NCI-H774 (cell line): ENCODE results near the gene WRAP53.
"Not testable (repeated sequence)": the region's sequence is repeated elsewhere in the genome, so short reads cannot be mapped to it uniquely, and the experiment has no call there.

Source experiments
- DNase-seq: peaks from one replicate; lab custom pipeline; 2025; lab: John Stamatoyannopoulos, UW

The WRAP53 gene

DNA sequence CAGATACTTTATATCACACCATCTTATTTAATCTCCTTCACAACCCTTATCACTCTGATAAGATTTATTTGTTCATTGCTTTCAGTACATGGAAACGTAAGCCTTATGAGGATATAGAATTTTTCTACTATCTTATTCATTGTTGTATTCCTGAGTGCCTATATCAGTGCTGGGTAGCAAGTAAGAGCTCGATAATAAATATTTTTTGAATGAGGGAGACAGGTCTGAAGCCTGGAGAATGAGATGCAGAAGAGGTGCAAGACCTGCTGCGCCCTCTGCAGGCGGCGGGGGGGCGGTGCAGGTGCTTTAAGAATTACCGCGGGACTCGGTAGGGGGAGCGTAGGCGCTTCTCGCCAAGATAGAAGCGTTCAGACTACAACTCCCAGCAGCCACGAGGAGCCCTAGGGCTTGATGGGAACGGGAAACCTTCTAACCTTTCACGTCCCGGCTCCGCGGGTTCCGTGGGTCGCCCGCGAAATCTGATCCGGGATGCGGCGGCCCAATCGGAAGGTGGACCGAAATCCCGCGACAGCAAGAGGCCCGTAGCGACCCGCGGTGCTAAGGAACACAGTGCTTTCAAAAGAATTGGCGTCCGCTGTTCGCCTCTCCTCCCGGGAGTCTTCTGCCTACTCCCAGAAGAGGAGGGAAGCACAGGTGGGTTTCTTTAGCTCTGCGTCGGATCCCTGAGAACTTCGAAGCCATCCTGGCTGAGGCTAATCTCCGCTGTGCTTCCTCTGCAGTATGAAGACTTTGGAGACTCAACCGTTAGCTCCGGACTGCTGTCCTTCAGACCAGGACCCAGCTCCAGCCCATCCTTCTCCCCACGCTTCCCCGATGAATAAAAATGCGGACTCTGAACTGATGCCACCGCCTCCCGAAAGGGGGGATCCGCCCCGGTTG is at the start of gene WRAP53:
Gene WRAP53, plus strand, starts transcription at position 570 of the 900 bp plus-strand sequence. Its CDS starts 172 bp downstream, at position 742.
- peak; percentile 82 for DNase-seq

DNA sequence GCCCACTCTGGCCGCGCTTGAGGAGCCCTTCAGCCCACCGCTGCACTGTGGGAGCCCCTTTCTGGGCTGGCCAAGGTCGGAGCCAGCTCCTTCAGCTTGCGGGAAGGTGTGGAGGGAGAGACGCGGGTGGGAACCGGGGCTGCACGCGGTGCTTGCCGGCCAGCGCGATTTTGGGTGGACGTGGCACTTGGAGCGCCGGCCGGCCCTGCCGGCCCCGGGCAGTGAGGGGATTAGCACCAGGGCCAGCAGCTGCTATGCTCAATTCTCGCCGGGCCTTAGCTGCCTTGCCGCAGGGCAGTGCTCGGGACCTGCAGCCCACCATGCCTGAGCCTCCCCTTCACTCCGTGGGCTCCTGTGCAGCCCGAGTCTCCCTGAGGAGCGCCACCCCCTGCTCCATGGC is 47.5 kb upstream of the WRAP53 start:
- no peak for DNase-seq

DNA sequence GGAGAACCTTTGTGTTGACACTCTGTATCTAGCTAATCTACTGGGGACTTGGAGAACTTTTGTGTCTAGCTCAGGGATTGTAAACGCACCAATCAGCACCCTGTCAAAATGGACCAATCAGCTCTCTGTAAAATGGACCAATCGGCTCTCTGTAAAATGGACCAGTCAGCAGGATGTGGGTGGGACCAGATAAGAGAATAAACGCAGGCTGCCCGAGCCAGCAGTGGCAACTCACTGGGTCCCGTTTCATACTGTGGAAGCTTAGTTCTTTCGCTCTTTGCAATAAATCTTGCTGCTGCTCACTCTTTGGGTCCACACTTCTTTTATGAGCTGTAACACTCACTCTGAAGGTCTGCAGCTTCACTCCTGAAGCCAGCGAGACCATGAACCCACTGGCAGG is 46.6 kb upstream of the WRAP53 start:
- DNase-seq: not testable (repeated sequence)

DNA sequence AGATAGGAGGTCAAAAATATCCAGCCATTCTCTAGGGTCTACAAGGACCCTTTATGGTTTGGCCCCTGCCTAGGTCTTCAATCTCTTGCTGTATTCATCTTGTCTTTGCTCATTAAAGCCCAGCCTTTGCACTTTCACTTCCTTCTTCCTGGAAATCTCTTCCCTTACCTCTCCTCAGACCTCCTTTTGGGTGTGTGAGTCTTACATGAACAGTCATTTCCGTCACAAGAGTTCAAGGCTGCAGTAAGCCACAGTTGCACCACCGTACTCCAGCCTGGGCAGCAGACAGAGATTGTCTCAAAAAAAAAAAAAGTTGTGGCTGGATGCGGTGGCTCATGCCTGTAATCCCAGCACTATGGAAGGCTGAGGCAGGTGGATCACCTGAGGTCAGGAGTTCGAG is 43.5 kb upstream of the WRAP53 start:
- DNase-seq: no peak

DNA sequence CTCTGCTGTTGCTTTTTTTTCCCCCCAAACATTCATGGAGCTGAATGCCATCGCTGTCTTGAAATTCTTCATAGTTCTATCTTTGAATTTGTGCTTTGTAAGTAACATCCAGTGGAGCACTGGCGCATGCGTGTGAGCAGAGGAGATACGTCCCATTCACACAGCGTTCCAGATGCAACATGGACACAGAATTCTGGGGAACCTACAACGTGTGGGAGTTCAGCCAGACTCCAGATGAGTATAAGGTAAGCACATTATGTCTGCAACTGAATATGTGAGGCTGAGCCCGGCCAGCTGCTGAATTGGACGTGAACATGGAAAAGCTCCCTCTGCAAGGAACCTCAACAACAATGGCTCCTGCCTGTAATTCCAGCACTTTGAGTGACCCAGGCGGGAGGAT is 41.8 kb upstream of the WRAP53 start:
- no peak for DNase-seq

DNA sequence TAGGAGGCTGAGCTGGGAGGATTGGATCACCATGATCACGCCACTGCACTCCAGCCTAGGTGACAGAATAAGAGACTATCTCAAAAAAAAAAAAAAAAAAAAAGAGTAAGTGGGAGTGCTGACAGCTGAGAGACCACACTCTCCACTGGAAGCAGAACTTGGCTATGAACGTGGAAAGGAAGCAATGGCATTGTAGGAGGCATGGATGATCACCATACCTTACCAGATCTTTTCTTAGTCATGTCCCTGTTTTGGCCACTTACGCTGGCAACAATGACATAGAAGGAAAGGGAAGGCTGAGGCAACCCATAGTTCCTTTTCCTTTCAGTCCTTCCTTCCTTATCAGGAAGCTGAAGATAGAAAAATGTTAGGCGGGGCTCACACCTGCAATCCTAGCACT is 41.3 kb upstream of the WRAP53 start:
- DNase-seq: no peak

DNA sequence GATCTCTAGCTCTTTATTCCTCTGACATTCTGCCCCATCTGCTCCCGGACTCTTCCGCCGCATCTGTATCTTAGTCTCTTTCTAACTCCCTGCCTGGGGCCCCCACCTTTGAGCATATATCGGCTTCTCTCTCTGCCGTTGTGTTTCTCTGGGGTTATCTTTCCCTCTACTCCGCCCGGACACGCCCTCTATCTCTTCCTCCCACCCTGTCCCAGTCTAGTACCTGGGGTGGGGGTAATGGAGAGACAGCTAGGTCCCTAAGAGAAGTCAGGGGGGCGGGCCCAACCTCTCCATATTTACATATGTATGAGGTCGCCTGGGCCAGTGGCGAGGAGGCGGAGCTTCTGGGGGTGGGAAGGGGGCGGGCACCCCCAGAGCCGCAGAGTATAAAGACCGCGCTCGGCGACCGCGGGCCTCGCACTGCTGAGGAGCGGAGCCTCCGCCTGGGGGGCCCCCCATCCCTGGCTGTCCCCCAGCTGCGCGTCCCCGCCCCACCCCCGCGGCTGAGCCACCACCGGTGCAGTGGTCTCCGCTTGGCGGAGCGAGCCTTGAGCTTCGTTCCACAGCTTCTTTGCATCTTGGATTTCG is 37.7 kb upstream of the WRAP53 start, which contains the start of gene ATP1B2:
Gene ATP1B2, plus strand, starts transcription at position 418 of the 588 bp plus-strand sequence. CDS start 593 bp downstream, outside the sequence.
- peak; percentile 9 for DNase-seq

DNA sequence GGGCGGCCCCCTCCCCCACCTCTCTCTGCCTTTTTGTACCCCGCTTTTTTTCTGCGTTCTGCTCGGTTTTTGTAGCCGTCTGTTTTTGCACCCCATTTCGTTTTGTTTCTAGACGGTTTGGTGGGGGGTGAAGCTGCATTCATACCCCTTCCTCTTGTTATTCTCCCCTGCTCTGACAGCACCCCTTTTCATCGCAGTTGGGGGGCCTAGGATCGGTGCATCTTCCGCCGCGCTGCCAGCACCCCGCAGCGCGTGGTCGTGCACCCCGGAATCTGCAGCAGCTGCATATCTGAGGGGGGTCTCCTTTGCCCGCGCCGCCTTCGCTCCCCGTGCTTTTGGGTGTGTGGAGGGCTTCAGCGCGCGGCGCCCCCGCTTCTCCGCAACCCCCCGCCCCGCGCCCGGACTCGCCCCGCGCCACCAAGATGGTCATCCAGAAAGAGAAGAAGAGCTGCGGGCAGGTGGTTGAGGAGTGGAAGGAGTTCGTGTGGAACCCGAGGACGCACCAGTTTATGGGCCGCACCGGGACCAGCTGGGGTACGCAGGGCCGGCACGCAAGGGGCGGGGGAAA is 37.1 kb upstream of the WRAP53 start:
- no peak for DNase-seq

DNA sequence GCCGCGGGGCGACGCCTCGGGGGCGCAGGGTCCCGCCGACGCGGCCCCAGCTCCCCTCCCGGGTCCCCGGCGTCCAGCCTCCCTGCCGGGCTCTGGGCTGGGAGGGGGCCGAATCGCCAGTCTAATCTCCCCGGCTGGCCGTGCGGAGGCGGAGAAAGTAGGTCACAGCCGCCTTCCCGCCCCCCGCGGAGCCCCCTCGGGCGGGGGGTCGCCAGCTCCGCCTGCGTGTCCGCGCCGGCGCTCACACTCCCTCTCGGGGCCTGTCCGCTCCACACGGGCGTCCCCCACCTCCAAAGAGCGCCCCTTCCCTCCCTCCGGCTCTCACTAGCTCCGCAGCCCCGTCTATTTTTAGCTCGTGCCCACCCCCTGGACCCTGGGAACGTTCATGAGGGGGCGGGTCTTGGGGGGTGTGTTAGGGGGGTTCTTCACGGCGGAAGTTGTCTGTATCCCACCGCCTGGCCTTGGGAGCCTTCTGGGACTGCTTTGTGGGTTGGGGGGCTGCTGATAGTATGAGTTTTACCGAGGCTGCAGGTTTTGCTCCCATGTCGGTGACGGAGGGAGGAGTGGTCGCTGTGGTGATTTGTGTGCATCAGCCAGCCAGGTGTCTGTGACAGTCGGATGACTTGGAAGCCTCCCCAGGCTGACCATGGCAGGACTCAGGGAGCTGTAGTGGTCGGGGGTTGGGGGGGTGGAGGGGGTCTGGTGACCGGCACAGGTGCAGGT is 36.5 kb upstream of the WRAP53 start:
- DNase-seq: no peak

DNA sequence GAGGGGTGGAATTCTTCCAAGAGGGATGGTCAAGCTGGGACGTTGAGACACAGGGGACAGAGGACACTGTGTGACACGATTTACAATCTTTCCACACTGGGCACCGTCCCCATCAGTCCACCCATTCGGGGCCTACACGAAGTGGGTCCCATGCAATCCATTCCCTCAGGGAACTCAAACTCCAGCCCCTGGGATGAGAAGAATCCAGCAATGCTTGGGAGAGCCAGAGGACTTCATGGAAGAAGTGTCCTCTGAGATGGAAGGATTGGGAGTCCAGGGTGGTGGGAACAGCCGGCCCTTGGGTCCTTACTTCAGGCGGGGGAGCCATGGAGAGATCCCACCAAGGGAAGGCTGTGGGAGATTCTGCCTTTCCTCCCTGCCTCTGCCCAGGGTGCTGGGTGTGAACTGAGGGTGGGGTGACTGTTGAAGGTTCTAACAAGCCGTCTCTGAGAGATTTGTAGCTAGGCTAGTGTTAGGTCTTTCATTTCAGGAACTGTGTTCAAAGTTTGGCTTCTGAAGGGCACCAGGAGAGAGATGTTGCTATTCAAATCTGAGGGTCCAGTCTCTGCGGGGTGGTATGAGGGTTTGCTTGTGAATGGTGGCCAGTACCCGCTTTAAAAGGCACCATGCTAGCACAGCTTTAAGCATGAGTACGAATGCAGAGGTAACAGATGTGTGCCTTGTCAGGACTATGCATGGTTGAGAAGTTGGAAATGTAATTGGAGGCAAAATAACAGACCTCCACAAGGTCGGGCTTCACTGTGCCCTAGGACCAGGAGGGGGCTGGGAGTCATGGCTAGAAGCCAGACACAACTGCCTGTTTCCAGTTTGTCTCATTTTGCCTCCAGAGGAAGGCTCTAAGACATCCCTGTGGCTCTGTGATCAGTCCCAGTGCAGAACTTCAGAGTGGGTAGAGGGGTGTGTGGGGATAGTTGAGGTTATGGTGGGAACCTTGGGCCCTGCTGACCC is 35.6 kb upstream of the WRAP53 start:
- no peak for DNase-seq

DNA sequence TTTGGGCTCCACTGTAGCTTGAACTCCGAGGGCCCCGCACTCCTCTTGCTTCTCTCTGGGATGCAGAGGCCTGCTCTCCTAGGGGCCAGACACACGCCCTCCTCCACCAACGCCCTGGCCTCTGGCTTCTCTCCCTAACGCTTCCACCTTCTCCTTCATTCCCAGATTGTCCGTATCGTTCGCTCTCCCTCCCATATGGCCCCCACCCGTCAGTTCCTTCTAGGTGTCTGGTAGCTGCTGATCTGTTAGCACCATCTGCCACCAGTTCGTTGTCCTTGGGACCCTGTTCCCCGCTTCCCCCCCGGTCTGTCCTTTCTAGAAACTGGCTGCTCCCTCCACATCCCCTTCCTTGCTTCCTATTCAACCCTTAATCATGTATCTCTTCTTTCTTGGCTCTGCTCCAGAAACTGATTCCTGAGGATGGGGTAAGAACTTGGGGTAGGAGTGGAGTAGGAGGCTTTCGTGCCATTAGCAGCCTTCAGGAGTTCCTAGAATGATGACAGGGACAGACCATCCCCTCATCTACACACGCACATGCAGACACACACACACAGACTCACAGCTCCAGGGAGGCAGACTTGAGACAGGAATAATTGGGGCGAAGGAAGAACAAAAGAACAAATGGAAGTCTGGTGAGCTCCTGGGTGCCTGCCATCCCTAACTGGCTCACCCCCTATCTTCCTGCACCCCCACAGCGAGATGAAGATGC is 33.3 kb upstream of the WRAP53 start:
- DNase-seq: no peak

DNA sequence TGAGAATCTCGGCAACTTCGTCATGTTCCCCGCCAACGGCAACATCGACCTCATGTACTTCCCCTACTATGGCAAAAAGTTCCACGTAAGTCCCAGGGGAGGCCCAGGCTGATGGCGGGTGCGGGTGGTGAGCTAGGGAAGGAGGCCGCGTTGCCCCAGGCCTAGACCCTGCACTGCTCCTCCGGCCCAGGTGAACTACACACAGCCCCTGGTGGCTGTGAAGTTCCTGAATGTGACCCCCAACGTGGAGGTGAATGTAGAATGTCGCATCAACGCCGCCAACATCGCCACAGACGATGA is 32.8 kb upstream of the WRAP53 start:
- no peak for DNase-seq

DNA sequence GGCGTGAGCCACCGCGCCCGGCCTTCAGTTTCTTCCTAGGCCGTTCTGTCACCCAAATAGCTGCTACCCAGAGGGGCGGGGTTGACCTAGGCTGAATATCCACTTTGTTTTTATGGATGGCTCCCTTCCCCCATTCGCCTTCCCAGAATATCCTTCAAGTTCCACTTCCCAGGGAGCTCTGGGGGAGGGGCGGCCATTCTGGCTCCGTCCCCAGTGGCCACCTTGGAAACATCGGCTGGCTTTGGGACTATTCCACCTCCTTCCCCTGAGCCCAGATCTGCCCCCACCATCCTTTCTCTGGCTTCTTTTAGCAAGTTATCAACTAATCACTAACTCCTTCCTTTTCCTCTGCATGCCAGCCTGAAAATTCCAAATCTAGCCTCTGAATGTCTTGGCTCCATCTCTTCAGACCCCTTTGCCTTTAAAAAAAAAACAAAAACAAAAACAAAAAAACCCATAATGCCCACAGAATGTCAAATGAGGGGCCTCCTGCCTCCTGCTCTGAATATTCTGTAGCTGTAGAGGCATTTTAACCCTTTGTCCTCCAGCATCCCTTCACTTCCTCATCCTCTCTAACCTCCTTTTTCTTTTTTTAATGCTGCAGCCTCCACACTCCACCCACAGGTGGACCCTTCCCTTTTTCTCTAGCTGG is 31.2 kb upstream of the WRAP53 start:
- DNase-seq: no peak

DNA sequence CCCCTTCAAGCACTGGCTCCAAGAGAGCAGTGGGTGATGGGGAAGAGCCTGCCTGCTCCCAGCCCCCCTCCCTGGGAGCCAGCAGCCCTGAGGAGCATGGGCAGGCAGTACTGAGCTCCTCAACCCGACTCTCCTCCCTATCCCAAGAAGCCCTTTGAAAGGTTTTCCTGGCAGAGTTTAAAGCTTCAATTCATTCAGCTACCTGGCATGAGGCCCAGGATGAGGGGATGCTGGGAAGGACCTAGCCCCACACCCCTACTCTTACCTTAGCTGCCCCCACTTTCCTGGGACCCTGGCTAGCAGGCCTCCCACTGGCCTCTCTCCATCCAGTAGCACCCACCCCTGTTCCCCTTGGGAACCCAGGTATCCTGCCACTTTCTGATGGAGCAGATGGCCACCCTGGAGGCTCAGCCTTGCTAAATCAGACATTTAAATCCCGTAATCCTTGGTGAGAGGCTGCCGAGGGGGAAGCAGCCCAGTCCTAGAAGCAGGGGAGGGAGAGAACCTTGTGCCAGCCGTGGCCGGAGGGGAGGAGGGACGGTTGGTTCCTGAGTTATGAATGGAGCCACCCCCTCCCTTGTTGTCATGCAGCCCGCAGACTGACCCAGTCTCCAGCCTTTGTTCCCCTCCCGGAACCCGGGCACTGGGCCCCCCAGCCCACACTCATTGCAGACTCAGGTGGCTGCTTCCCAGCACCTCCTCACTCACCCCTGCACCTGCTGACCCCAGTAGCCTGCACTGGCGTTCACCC is 20.4 kb upstream of the WRAP53 start:
- DNase-seq: no peak

DNA sequence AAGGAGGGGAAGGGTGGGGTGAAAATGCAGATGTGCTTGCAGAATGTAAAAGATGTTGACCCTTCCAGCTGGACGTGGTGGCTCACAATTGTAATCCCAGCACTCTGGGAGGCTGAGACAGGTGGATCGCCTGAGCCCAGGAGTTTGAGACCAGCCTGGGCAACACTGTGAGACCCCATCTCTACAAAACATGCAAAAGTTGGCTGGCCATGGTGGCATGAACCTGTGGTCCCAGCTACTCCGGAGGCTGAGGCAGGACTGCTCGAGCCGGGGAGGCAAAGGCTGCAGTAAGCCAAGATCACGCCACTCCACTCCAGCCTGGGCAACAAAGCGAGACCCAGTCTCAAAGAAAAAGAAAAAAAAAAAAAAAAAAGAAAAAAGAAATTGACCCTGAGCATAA is 19.8 kb upstream of the WRAP53 start:
- DNase-seq: no peak

DNA sequence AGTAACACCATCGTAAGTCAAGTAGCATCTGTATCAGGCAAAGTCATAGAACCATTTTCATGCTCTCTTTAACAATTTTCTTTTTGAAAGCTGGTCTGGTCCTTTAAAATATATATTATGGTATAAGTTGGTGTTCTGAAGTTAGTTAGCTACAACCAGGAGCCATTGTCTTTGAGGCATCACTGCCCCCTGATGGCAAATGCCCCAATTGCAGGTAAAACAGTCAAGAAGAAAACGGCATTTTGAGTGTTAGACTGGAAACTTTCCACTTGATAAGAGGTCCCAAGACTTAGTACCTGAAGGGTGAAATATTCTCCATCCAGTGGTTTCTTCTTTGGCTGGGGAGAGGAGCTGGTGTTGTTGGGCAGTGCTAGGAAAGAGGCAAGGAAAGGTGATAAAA is 15.0 kb upstream of the WRAP53 start:
- DNase-seq: no peak

DNA sequence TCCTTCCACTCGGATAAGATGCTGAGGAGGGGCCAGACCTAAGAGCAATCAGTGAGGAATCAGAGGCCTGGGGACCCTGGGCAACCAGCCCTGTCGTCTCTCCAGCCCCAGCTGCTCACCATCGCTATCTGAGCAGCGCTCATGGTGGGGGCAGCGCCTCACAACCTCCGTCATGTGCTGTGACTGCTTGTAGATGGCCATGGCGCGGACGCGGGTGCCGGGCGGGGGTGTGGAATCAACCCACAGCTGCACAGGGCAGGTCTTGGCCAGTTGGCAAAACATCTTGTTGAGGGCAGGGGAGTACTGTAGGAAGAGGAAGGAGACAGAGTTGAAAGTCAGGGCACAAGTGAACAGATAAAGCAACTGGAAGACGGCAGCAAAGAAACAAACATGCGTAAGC is 13.3 kb upstream of the WRAP53 start:
- DNase-seq: no peak

DNA sequence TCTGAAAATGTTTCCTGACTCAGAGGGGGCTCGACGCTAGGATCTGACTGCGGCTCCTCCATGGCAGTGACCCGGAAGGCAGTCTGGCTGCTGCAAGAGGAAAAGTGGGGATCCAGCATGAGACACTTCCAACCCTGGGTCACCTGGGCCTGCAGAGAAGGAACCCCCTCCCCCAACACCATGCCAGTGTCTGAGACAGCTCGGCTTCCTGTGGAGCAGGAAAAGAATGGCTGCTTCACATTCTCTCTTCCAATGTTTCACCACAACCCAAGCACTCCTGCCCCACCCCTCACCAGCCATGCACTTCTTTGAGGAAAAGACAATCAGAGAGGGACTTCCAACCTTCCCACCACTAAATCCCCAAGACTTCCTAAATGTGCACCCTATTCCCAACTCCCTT is 11.7 kb upstream of the WRAP53 start:
- DNase-seq: no peak

DNA sequence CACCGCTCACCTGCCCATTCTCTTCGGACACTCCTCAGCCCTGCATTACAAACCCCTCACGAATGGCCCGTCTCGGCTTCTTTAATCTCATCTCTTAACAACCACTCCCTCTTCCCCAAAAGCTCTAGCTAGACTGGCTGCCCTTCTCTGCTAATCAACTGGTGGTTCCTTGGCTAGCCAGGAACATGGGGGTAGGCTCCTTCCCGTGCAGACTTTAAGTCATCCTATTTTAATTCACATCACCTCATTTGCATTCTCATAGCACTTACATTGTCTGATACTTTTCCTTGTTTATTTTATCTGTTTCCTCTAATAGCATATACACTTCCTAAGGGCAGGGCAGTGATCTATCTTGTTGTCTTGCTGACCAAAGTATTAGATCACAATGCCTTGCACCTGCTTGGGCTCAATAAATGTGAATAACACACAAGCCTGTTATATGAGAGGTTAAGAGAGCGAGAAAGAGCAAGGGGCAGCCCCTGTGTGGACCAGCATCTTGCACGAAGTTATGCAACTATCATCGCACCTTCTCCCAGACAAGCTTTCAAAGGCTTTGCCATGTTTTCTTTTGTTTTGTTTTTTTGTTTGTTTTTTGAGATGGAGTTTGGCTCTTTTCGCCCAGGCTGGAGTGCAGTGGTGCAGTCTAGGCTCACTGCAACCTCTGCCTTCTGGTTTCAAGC is 10.7 kb upstream of the WRAP53 start:
- no peak for DNase-seq
